Coronary artery (tissue), 2 donors: Measurements from ENCODE around the gene JAM3.

Experiments
- DNase-seq: peaks from one replicate; pipeline ENCODE4 v3.0.0-alpha.2; 2017; ENCODE audit warnings: low spot score
- H3K27ac ChIP-seq, 2 donors: fragments of 200-600 bp; sonication (generic); one replicate each; pipeline ENCODE4 v1.5.1; 2016 to 2019
- H3K4me3 ChIP-seq: fragments of 200-600 bp; sonication (generic); 2 replicates; pipeline ENCODE4 v1.5.1; 2016; ENCODE audit warnings: mild to moderate bottlenecking, moderate library complexity
- CTCF ChIP-seq: fragments of 200-600 bp; sonication (generic); IDR thresholded peaks from one replicate; pipeline ENCODE4 v1.5.1; 2019; ENCODE audit warnings: antibody characterized with exemption

Gene JAM3

GRCh38 chr11:134149371-134149770 lies 80.5 kb downstream of the JAM3 start:
- no peak for DNase-seq
- no peak for TF ChIP-seq CTCF
- Histone ChIP-seq H3K27ac (no peak overlapping the region), H3K4me3 (no peak overlapping the region)

GRCh38 chr11:134150195-134150903 lies 81.5 kb downstream of the JAM3 start:
- H3K27ac ChIP-seq = no peak overlapping the region
- no peak overlapping the region for H3K4me3 ChIP-seq
- TF ChIP-seq CTCF = no peak
- DNase-seq = no peak

- H3K4me3 ChIP-seq = no peak overlapping the region
- no peak overlapping the region for H3K27ac ChIP-seq
- no peak for TF ChIP-seq CTCF
- no peak for DNase-seq
Measured at GRCh38 chr11:134151083-134151747, 82.3 kb downstream of the JAM3 start.

- H3K4me3 ChIP-seq = no peak overlapping the region
- no peak for TF ChIP-seq CTCF
- DNase-seq = no peak
- no peak overlapping the region for H3K27ac ChIP-seq
Measured at GRCh38 chr11:134152696-134153095, 83.8 kb downstream of the JAM3 start.

- H3K4me3 ChIP-seq = no peak overlapping the region
- TF ChIP-seq CTCF = no peak
- no peak for DNase-seq
- H3K27ac ChIP-seq = no peak overlapping the region
Measured at GRCh38 chr11:134153147-134153905, 84.5 kb downstream of the JAM3 start.

GRCh38 chr11:134154441-134154840 lies 85.6 kb downstream of the JAM3 start:
- Histone ChIP-seq H3K4me3 (no peak overlapping the region), H3K27ac (no peak overlapping the region)
- DNase-seq = no peak
- TF ChIP-seq CTCF = no peak
